ENCODE data around the gene RNPEPL1. TPM values are rescaled to one million over a fixed set of nuclear protein-coding genes. Genes with fewer than 3 reads are reported as not detected.

RNPEPL1 gene
- total RNA-seq, 3 donors from 2014 or later = 22.4 to 57.9 (median 42.3) TPM

DNA sequence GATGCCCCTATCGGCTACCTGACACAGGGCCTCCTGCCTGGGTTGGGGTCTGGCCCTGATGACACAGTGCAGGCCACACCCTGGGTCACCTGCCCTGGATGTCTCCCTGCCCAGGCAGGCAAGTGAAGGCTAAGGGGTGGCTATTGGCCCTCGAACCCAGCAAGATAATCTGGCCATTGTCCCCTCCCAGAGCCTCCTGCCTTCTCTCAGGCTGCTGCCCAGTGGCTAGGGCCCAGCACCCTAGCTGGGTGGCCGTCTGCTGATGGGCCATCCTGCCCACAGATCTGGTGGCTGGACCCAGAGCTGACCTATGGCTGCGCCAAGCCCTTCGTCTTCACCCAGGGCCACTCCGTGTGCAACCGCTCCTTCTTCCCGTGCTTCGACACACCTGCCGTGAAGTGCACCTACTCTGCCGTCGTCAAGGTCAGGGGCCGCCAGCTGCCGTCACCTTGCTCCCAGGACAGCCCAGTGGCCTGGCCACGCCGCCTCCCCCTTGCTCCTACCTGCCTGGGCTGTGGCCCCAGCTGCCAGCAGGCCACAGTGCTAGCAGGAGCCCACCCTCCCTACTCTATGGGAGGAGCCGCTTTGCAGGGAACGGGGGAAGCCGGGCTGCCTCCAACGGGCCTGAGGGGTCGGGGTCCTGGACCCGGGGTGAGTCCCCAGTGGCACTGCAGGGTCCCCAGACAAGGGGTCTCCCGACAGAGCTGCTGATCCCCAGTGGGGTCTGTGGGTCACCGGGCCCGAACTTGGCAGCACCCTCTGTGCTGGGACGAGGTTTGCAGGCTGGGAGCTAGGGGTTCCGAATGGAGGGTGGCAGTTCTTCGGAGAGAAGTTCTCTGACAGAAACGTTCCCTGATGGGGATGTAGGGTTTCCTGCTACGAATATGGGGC lies 4.1 kb downstream of the RNPEPL1 start:
- Histone ChIP-seq H3K4me3 (no peak overlapping the region), H3K9me3 (no peaks in the 10 kb centered on the region), H3K27me3 (no peaks in the 10 kb centered on the region), H3K36me3 (no peaks in the 10 kb centered on the region), H3K4me1 (peaks cover under 1 to 15% of the 10 kb centered on the region in 2 donors), H3K27ac (no peak overlapping the region)
- intact Hi-C loops (cut with DNase I; ENCODE audit: low total_unique reads) = loop anchor here (5.0 kb wide), 1 partner anchor 1975 kb away; no protein-coding TSS in a partner anchor
- TF ChIP-seq POLR2AphosphoS5 (IDR thresholded peaks at IDR 0.05) (no peak), POLR2A (IDR thresholded peaks at IDR 0.05) (no peak), CTCF (IDR thresholded peaks at IDR 0.05) (no peak)
- DNase-seq (ENCODE audit: low spot score in 2 of 2) = no peak

- no peak for TF ChIP-seq POLR2AphosphoS5 (IDR thresholded peaks at IDR 0.05)
- TF ChIP-seq POLR2A (IDR thresholded peaks at IDR 0.05) = no peak
- no peak for TF ChIP-seq CTCF (IDR thresholded peaks at IDR 0.05)
- Histone ChIP-seq H3K9me3 (no peaks in the 10 kb centered on the region), H3K4me3 (no peak overlapping the region), H3K27ac (no peak overlapping the region), H3K4me1 (peaks cover 0 to 12% of the 10 kb centered on the region in 2 donors), H3K36me3 (no peaks in the 10 kb centered on the region), H3K27me3 (no peaks in the 10 kb centered on the region)
- intact Hi-C loops (cut with DNase I; ENCODE audit: low total_unique reads) = loop anchor here (5.0 kb wide), 1 partner anchor 1976 kb away; no protein-coding TSS in a partner anchor
- DNase-seq (ENCODE audit: low spot score in 2 of 2) = no peak
Measured at GRCh38 chr2:240573071-240573515, 4.8 kb downstream of the RNPEPL1 start.

DNA sequence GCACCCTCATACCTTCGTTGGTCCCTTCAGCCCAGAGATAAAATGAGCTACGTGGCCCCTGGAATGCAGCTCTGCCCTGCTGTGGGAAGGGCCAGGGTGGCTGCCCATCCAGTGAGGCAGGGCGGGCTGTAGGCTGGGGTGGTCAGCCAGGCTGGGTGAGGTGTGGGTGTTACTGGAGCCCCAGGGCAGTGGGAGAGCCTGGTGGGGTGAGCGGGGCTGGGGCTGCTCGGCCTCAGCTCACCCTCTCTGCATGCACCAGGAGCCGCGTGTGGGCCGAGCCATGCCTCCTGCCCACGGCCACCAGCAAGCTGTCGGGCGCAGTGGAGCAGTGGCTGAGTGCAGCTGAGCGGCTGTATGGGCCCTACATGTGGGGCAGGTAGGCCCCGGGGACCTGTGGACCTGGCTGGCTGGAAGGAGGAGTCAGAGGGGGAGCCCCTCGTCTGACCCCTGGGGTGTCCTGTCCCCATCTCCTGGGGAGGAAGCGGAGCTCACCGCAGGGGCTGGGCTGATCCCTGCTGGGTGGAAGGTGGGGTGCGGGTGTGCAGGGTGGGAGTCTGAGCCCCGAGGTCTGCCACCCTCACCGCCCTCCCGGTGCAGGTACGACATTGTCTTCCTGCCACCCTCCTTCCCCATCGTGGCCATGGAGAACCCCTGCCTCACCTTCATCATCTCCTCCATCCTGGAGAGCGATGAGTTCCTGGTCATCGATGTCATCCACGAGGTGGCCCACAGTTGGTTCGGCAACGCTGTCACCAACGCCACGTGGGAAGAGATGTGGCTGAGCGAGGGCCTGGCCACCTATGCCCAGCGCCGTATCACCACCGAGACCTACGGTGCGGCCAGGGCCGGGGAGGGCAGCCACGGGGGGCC lies 5.5 kb downstream of the RNPEPL1 start:
- no peaks in the 10 kb centered on the region for H3K27me3 ChIP-seq
- H3K4me3 ChIP-seq = no peak overlapping the region
- H3K36me3 ChIP-seq = no peaks in the 10 kb centered on the region
- no peaks in the 10 kb centered on the region for H3K9me3 ChIP-seq
- DNase-seq (ENCODE audit: low spot score in 2 of 2) = no peak
- peaks cover 0 to 12% of the 10 kb centered on the region in 2 donors for H3K4me1 ChIP-seq
- H3K27ac ChIP-seq = no peak overlapping the region
- TF ChIP-seq CTCF (IDR thresholded peaks at IDR 0.05) = no peak
- no peak for TF ChIP-seq POLR2A (IDR thresholded peaks at IDR 0.05)
- TF ChIP-seq POLR2AphosphoS5 (IDR thresholded peaks at IDR 0.05) = no peak
- intact Hi-C loops (cut with DNase I; ENCODE audit: low total_unique reads) = loop anchor here (5.0 kb wide), 1 partner anchor 1976 kb away; no protein-coding TSS in a partner anchor

DNA sequence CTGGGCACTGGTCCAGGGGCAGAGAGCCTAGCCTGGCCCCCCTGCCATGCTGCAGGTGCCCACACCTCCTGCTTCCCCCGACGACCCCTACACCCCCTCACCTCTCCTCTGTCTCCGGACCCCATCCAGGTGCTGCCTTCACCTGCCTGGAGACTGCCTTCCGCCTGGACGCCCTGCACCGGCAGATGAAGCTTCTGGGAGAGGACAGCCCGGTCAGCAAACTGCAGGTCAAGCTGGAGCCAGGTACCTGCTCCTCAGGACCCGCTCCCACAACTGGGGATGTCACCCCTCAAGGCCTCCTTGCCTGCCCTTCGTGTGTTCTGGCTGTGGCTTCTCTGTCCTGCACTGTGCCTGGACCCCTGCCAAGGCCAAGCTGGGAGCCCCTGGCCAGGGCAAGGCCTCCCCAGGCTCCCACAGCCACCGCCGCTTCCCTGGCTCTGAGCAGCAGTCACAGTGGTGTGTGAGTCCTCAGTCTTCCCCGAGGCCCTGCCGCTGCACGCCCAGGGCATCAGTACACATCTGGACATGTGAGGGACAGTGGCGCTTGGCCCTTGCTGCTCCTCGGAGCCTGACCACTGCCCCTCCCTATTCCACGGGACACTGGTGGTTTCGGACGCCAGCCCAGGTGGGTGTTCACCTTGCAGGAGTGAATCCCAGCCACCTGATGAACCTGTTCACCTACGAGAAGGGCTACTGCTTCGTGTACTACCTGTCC lies 6.3 kb downstream of the RNPEPL1 start:
- Histone ChIP-seq H3K4me3 (no peak overlapping the region), H3K9me3 (no peaks in the 10 kb centered on the region), H3K27ac (no peak overlapping the region), H3K27me3 (no peaks in the 10 kb centered on the region), H3K4me1 (peaks cover 2 to 10% of the 10 kb centered on the region in 2 donors), H3K36me3 (no peaks in the 10 kb centered on the region)
- no peak for DNase-seq (ENCODE audit: low spot score in 2 of 2)
- TF ChIP-seq POLR2AphosphoS5 (IDR thresholded peaks at IDR 0.05) (no peak), CTCF (IDR thresholded peaks at IDR 0.05) (no peak), POLR2A (IDR thresholded peaks at IDR 0.05) (no peak)
- intact Hi-C loops (cut with DNase I; ENCODE audit: low total_unique reads) = loop anchor here (5.0 kb wide), 1 partner anchor 1977 kb away; no protein-coding TSS in a partner anchor

Data from breast epithelium (tissue), 4 donors.